CD4-positive, alpha-beta T cell treated with Interleukin-4 for 1 hour (primary cell): ENCODE data around the gene KCNE5.
"Not testable (repeated sequence)": the region's sequence is repeated elsewhere in the genome, so short reads cannot be mapped to it uniquely, and the experiment has no call there.

ENCODE experiments used
- DNase-seq, 2 donors: peaks; one replicate each; pipeline ENCODE4 v3.0.0-alpha.2; 2020 to 2022

KCNE5 gene

GRCh38 chrX:109601486-109601885 is 23.5 kb downstream of the KCNE5 start:
- DNase-seq: no peak

DNA sequence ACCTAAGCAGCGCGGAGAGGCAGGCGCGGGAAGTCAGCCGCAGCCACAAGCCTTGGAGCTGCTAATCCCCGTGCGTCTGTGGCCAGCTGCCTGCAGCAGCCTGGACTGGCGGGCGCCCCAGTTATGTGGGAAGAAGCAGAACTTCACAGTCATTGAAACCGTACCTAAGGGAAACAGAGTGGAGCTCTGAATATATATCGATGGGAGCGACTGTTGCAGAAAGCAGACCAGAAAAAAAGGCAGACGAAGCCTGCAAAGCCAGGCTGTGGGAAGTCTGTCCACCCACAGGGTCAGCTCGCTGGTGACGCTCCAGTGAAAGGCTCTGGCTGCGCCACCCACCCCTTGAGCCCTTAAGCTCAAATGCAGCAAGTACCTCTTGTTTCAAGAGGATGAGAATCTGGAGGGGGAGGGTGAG is 24.7 kb downstream of the KCNE5 start:
- no peak for DNase-seq

- DNase-seq: no peak
Measured at GRCh38 chrX:109596015-109596414, 29.0 kb downstream of the KCNE5 start.

GRCh38 chrX:109590176-109590575 is 34.8 kb downstream of the KCNE5 start:
- DNase-seq: no peak

DNA sequence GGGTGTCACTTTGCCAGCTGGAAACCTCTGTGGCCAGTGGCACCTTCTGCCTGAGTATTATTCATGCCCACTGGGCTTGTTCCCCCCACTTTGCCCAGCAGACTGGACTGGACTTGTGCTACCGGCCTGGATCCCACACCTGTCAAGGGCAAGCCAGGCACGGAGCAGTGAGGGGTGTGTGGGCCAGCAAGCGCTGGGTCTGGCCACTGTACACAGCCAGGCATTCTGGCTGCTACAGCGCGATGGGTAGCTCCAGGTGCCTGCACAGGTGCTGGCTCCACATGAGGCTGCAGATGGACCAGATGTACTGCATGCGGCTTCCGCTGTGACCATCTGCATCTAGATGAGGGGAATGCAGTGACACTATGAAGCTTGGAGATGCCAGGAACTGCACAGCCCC is 39.5 kb downstream of the KCNE5 start:
- DNase-seq: no peak

DNA sequence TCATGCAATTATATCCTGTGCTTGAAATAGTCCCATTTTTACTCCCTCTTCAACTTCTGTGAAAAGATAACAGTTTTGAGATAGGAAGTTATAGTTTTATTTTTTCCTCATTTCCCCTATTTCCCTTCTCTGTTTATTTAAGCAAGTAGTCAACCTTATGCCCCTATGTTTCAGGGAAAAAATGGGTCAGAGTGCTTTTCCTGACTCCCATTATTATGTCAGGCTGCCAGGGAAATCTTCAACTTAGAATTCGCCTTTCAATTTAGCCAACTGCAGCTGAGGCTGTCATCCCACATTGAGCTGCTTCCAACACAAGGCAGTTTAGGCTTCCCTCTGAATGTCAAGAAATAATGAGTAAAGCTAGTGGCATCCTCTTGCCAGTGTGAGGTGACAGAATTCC is 46.1 kb downstream of the KCNE5 start:
- DNase-seq: no peak

DNA sequence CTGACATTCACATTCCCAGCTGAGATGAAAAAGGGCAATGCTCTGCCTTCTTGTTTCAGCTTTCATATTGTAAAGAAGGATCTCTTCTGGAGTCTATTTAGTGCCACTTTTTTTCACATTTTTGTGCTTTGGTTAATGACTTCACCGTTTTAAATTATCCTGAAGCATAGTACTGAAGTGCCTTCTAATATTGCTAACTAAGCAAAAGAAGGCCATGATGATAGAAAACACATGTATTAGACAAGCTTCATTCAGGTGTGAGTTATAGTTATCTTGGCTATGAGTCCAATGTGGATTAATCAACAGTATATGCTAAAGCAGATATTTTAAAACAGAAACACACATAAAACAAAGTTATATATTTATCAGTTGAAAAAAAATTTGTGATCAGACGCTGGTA is 47.9 kb downstream of the KCNE5 start:
- DNase-seq: no peak

GRCh38 chrX:109576083-109576482 is 48.9 kb downstream of the KCNE5 start:
- not testable (repeated sequence) for DNase-seq
